OCI-LY3 (cell line): ENCODE data around the gene ADAP1.

ENCODE experiments used
- H2AFZ ChIP-seq: fragments of 200-600, 300-600 bp; shearing (Covaris generic); 2 replicates; pipeline ENCODE4 v1.6.0; 2014; ENCODE audit warnings: antibody characterized with exemption, low read depth, low read length
- H3K27ac ChIP-seq: fragments of 200-600, 300-600 bp; sonication (generic); 2 replicates; pipeline ENCODE4 v1.5.1; 2014; ENCODE audit warnings: mild to moderate bottlenecking, low read length, moderate library complexity, mixed read lengths
- H3K27me3 ChIP-seq: fragments of 200-600, 300-600 bp; sonication (generic); 2 replicates; pipeline ENCODE4 v1.6.1; 2014; ENCODE audit warnings: low read depth, low read length, mixed read lengths
- H3K36me3 ChIP-seq: fragments of 200-600, 300-600 bp; sonication (generic); replicated peaks from 2 replicates; pipeline ENCODE3; 2014; ENCODE audit warnings: low read depth, low read length, mixed read lengths
- H3K4me1 ChIP-seq: fragments of 300-600, 200-600 bp; sonication (generic); 2 replicates; pipeline ENCODE4 v1.6.1; 2014; ENCODE audit warnings: low read length, mixed read lengths
- H3K4me2 ChIP-seq: fragments of 200-600, 300-600 bp; sonication (generic); 2 replicates; pipeline ENCODE4 v1.6.1; 2014; ENCODE audit warnings: low read length, mixed read lengths
- H3K4me3 ChIP-seq: fragments of 300-600, 200-600 bp; sonication (generic); 2 replicates; pipeline ENCODE4 v1.5.1; 2014; ENCODE audit warnings: antibody characterized with exemption, mild to moderate bottlenecking, low read length, moderate library complexity
- H3K79me2 ChIP-seq: fragments of 300-600, 200-600 bp; shearing (Covaris generic); 2 replicates; pipeline ENCODE4 v1.6.1; 2014; ENCODE audit warnings: mild to moderate bottlenecking, low read length, mixed read lengths
- H3K9ac ChIP-seq: fragments of 300-600, 200-600 bp; shearing (Covaris generic); 2 replicates; pipeline ENCODE4 v1.6.0; 2014; ENCODE audit warnings: mild to moderate bottlenecking, low read length, moderate library complexity
- H3K9me3 ChIP-seq: fragments of 200-600, 300-600 bp; shearing (Covaris generic); 2 replicates; pipeline ENCODE4 v1.6.1; 2014; ENCODE audit warnings: low read length, mixed read lengths; ENCODE audit not compliant: insufficient read depth
- H4K20me1 ChIP-seq: fragments of 200-600, 300-600 bp; sonication (generic); 2 replicates; pipeline ENCODE4 v1.6.1; 2016; ENCODE audit warnings: low read length, mixed read lengths; ENCODE audit not compliant: insufficient read depth
- EZH2phosphoT487 ChIP-seq: fragments of 200-600 bp; shearing (Covaris generic); IDR thresholded peaks from 2 replicates; pipeline ENCODE4 v1.6.1; 2018; ENCODE audit warnings: antibody characterized with exemption, mixed run types, low read depth
- TF ChIP-seq, protein P1 (sequence below): fragments of 200-600, 300-600 bp; sonication (generic); IDR thresholded peaks from 2 replicates; pipeline ENCODE4 v1.5.1; 2014; ENCODE audit warnings: antibody characterized with exemption, low read length, low read depth

Gene ADAP1

DNA sequence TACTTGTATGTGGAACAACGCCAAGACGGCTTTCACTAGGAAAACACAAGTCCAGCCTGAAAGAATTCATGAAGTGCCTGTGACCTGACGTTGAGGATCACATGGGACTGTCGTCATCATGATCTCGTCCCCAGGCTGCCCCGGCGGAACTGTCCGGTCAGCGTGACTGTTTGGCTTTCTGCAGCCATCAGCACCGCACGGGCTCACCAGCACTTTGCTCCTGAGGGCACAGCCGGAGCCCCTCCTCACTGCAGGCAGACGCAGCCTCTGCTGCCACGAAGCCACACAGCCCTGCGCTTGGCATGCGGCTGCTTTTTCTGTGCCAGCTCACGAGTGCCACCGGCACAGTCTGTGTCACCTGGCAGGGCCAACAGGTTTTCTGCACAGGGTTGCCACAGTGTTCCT lies 87.5 kb downstream of the ADAP1 start:
- Histone ChIP-seq H3K4me3 (no peak overlapping the region), H3K36me3 (peaks cover 12% of the 10 kb centered on the region), H3K79me2 (no peaks in the 10 kb centered on the region), H3K4me2 (no peak overlapping the region), H3K9ac (no peak overlapping the region), H3K27me3 (no peaks in the 10 kb centered on the region), H3K4me1 (no peaks in the 10 kb centered on the region), H2AFZ (no peak overlapping the region), H3K27ac (no peak overlapping the region), H4K20me1 (no peaks in the 10 kb centered on the region), H3K9me3 (no peaks in the 10 kb centered on the region)
- no peak for TF ChIP-seq EZH2phosphoT487
- TF ChIP-seq, protein P1, sequence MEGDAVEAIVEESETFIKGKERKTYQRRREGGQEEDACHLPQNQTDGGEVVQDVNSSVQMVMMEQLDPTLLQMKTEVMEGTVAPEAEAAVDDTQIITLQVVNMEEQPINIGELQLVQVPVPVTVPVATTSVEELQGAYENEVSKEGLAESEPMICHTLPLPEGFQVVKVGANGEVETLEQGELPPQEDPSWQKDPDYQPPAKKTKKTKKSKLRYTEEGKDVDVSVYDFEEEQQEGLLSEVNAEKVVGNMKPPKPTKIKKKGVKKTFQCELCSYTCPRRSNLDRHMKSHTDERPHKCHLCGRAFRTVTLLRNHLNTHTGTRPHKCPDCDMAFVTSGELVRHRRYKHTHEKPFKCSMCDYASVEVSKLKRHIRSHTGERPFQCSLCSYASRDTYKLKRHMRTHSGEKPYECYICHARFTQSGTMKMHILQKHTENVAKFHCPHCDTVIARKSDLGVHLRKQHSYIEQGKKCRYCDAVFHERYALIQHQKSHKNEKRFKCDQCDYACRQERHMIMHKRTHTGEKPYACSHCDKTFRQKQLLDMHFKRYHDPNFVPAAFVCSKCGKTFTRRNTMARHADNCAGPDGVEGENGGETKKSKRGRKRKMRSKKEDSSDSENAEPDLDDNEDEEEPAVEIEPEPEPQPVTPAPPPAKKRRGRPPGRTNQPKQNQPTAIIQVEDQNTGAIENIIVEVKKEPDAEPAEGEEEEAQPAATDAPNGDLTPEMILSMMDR, result no peak

DNA sequence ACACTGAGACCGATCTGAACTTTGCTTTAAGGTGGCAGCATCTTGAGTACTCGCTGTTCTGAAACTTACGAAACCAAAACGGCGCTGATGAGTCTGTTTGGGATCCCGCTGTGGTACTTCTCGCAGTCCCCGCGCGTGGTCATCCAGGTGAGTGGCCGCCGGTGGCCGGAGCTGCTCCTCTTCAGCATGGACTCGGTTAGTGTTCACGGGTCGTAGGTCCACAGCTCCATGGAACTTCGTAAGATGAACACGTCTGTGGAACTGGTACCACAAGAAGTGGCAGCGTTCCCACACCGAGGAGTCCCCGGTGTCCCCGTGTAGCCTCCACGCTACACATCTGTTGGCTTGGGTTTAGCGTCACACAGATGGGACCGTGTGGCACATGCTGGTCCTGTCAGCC lies 88.6 kb downstream of the ADAP1 start:
- Histone ChIP-seq H3K4me2 (no peak overlapping the region), H2AFZ (no peak overlapping the region), H3K4me1 (no peaks in the 10 kb centered on the region), H3K36me3 (peaks cover 16% of the 10 kb centered on the region), H3K9me3 (no peaks in the 10 kb centered on the region), H3K27ac (no peak overlapping the region), H3K4me3 (no peak overlapping the region), H3K9ac (no peak overlapping the region), H4K20me1 (no peaks in the 10 kb centered on the region), H3K27me3 (no peaks in the 10 kb centered on the region), H3K79me2 (no peaks in the 10 kb centered on the region)
- TF ChIP-seq, protein P1, result no peak
- TF ChIP-seq EZH2phosphoT487, result no peak

- TF ChIP-seq, protein P1, result no peak
- no peak for TF ChIP-seq EZH2phosphoT487
- Histone ChIP-seq H3K9ac (no peak overlapping the region), H3K36me3 (peaks cover 17% of the 10 kb centered on the region), H2AFZ (no peak overlapping the region), H3K27ac (no peak overlapping the region), H3K4me2 (no peak overlapping the region), H3K79me2 (no peaks in the 10 kb centered on the region), H3K4me1 (no peaks in the 10 kb centered on the region), H3K27me3 (no peaks in the 10 kb centered on the region), H3K9me3 (no peaks in the 10 kb centered on the region), H4K20me1 (no peaks in the 10 kb centered on the region), H3K4me3 (no peak overlapping the region)
These were observed 91.4 kb downstream of the ADAP1 start for GRCh38 chr7:863106-863505.

DNA sequence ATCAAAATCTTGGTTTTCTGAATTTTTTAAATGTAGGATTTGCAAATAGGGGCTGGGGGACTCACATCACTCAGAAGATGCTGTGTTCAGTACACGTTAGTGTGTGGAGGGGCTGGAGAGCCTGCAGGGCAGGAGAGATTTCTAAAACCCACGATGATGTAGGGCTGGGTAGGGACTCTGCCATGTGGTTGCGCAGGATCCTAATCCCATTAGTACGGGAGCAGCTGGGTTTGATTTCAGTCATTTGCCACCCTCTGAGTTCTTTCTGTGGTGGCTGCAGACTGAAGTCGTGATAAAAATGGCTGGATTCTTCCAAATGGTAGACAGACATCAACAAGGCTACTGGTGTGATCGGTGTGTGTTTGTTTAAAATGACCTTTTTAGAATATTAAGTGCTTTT lies 92.3 kb downstream of the ADAP1 start:
- Histone ChIP-seq H3K79me2 (no peaks in the 10 kb centered on the region), H3K9ac (no peak overlapping the region), H3K4me3 (no peak overlapping the region), H4K20me1 (no peaks in the 10 kb centered on the region), H2AFZ (no peak overlapping the region), H3K27ac (no peak overlapping the region), H3K9me3 (no peaks in the 10 kb centered on the region), H3K4me2 (no peak overlapping the region), H3K27me3 (no peaks in the 10 kb centered on the region), H3K36me3 (peaks cover 16% of the 10 kb centered on the region), H3K4me1 (no peaks in the 10 kb centered on the region)
- TF ChIP-seq, protein P1, result no peak
- TF ChIP-seq EZH2phosphoT487, result no peak
